Gastroesophageal sphincter (tissue), 3 donors: Measurements from ENCODE around the gene SOX9.

ENCODE experiments used
- CTCF ChIP-seq, 4 experiments: fragments of 200-600 bp in 2 of 4; fragments of 450-650 bp in 2 of 4; sonication (generic) in 1 of 4; IDR thresholded peaks; one replicate each; pipeline ENCODE4 v1.5.1; 2017 to 2019; ENCODE audit warnings: antibody characterized with exemption in 4 of 4, mild to moderate bottlenecking in 2 of 4, moderate library complexity in 2 of 4
- EP300 ChIP-seq: sonication (generic); formaldehyde crosslinking; IDR thresholded peaks from one replicate; pipeline ENCODE4 v1.6.1; 2017; ENCODE audit warnings: antibody characterized with exemption, mild to moderate bottlenecking
- POLR2AphosphoS5 ChIP-seq: sonication (generic); formaldehyde crosslinking; IDR thresholded peaks from one replicate; pipeline ENCODE4 v1.6.1; 2017; ENCODE audit warnings: antibody characterized with exemption

- no peak for TF ChIP-seq CTCF (IDR thresholded peaks at IDR 0.05)
- TF ChIP-seq POLR2AphosphoS5, result no peak
- TF ChIP-seq EP300, result no peak
These were observed 25.1 kb downstream of the SOX9 start for GRCh38 chr17:72145962-72146361.
